Measurements from ENCODE around the gene DOCK3.

DNA sequence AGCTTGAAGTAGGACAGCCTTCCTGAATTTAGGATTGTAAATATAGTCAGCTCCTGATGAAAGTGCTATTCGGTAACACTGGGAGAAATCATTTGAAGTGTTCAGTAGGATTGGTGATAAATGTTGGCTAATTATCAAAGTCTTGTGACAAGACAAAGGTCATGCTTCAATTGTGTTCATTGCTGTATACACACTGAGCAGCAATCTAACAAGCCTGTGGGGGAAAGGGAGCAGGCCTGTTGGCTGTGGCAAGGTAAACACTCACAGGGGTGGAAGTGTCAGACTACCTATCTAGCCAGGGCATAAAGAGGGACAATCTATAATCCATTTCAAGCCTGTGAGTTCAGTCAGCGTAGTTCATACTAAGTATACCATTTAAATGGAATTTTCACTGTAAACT is 599.3 kb downstream of the DOCK3 start:
- TF ChIP-seq, protein P1, sequence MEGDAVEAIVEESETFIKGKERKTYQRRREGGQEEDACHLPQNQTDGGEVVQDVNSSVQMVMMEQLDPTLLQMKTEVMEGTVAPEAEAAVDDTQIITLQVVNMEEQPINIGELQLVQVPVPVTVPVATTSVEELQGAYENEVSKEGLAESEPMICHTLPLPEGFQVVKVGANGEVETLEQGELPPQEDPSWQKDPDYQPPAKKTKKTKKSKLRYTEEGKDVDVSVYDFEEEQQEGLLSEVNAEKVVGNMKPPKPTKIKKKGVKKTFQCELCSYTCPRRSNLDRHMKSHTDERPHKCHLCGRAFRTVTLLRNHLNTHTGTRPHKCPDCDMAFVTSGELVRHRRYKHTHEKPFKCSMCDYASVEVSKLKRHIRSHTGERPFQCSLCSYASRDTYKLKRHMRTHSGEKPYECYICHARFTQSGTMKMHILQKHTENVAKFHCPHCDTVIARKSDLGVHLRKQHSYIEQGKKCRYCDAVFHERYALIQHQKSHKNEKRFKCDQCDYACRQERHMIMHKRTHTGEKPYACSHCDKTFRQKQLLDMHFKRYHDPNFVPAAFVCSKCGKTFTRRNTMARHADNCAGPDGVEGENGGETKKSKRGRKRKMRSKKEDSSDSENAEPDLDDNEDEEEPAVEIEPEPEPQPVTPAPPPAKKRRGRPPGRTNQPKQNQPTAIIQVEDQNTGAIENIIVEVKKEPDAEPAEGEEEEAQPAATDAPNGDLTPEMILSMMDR (conservative IDR thresholded peaks at IDR 0.05; ENCODE audit: low read depth, low read length): no peak
- no peak for TF ChIP-seq MAZ (IDR thresholded peaks at IDR 0.05; ENCODE audit: borderline replicate concordance, low read depth, low read length)
- TF ChIP-seq RCOR1 (IDR thresholded peaks at IDR 0.05; ENCODE audit: insufficient replicate concordance, low read length): no peak
- no peak for TF ChIP-seq BHLHE40 (IDR thresholded peaks at IDR 0.05; ENCODE audit: low read depth, low read length)
- TF ChIP-seq, protein P2, sequence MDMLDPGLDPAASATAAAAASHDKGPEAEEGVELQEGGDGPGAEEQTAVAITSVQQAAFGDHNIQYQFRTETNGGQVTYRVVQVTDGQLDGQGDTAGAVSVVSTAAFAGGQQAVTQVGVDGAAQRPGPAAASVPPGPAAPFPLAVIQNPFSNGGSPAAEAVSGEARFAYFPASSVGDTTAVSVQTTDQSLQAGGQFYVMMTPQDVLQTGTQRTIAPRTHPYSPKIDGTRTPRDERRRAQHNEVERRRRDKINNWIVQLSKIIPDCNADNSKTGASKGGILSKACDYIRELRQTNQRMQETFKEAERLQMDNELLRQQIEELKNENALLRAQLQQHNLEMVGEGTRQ (IDR thresholded peaks at IDR 0.05; ENCODE audit: low read depth, low read length): no peak
- no peak for TF ChIP-seq RFX5 (IDR thresholded peaks at IDR 0.05; ENCODE audit: low read depth, low read length)
- TF ChIP-seq, protein P3, sequence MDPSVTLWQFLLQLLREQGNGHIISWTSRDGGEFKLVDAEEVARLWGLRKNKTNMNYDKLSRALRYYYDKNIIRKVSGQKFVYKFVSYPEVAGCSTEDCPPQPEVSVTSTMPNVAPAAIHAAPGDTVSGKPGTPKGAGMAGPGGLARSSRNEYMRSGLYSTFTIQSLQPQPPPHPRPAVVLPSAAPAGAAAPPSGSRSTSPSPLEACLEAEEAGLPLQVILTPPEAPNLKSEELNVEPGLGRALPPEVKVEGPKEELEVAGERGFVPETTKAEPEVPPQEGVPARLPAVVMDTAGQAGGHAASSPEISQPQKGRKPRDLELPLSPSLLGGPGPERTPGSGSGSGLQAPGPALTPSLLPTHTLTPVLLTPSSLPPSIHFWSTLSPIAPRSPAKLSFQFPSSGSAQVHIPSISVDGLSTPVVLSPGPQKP (IDR thresholded peaks at IDR 0.05; ENCODE audit: borderline replicate concordance, low read depth, low read length): no peak
- TF ChIP-seq RAD21 (IDR thresholded peaks at IDR 0.05; ENCODE audit: low read length): no peak
- TF ChIP-seq POLR2A (IDR thresholded peaks at IDR 0.05; ENCODE audit: low read depth, low read length): no peak
- TF ChIP-seq MXI1 (IDR thresholded peaks at IDR 0.05; ENCODE audit: borderline replicate concordance, low read depth, low read length): no peak

Measured in IMR-90 (cell line).